ENCODE results near the gene FHL1. TPM values are rescaled to one million over a fixed set of nuclear protein-coding genes. Genes with fewer than 3 reads are reported as not detected.

The FHL1 gene
- total RNA-seq, 1 experiment from 2014 or later, result 20.0 TPM

GRCh38 chrX:136200466-136200865 is 53.1 kb downstream of the FHL1 start:
- H3K4me2 ChIP-seq (ENCODE audit: low read length), result no peak overlapping the region
- no peaks in the 10 kb centered on the region for H3K9me3 ChIP-seq (ENCODE audit: control insufficient read depth in 1 of 2, insufficient read depth in 1 of 2, low read depth in 1 of 2, low read length in 2 of 2)
- H3K27ac ChIP-seq (ENCODE audit: low read depth, low read length), result no peak overlapping the region
- no peaks in the 10 kb centered on the region for H3K36me3 ChIP-seq (ENCODE audit: control insufficient read depth in 1 of 2, insufficient read depth in 2 of 2, low read length in 2 of 2)
- ChIA-PET CTCF (interaction anchor here (1.1 kb wide), 1 partner anchor 172 kb away, joined by 11 read pairs; no protein-coding TSS in a partner anchor), POLR2A (no interaction called here), RAD21 (ENCODE audit: low non-redundant PET in 1 of 2, low total read pairs in 2 of 2, uncharacterized antibody in 2 of 2, unreplicated experiment in 2 of 2) (interaction anchor here in 1 of 2 experiments (1.1 kb wide), 1 partner anchor 172 kb away, joined by 5 read pairs; no protein-coding TSS in a partner anchor)
- BruUV-seq (replicated peaks), result no TSS peak
- H3K4me3 ChIP-seq (replicated peaks in 1 of 2; ENCODE audit: low read depth in 1 of 2, low read length in 2 of 2), result no peak overlapping the region
- DNase-seq (ENCODE audit: low read depth, low spot score) (no peak), ATAC-seq (peak; percentile 87)
- H4K20me1 ChIP-seq (ENCODE audit: insufficient read depth), result no peaks in the 10 kb centered on the region
- intact Hi-C loops (cut with micrococcal nuclease), result loop anchor here (2.0 kb wide), 1 partner anchor 172 kb away; no protein-coding TSS in a partner anchor
- H3K9ac ChIP-seq (ENCODE audit: low read length), result no peak overlapping the region
- no peaks in the 10 kb centered on the region for H3K79me2 ChIP-seq (ENCODE audit: insufficient read depth, low read length)
- no peak overlapping the region for H2AFZ ChIP-seq (ENCODE audit: low read depth, low read length, poor library complexity, severe bottlenecking)
- TF ChIP-seq, protein P1, sequence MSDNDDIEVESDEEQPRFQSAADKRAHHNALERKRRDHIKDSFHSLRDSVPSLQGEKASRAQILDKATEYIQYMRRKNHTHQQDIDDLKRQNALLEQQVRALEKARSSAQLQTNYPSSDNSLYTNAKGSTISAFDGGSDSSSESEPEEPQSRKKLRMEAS (IDR thresholded peaks at IDR 0.05), result no peak
- TF ChIP-seq ZNF274 (IDR thresholded peaks at IDR 0.05; ENCODE audit: low read depth, low read length) (no peak), JUND (IDR thresholded peaks at IDR 0.05) (no peak), SRF (IDR thresholded peaks at IDR 0.05; ENCODE audit: low read depth) (no peak), SP1 (IDR thresholded peaks at IDR 0.05; ENCODE audit: low read depth) (no peak), RAD21 (IDR thresholded peaks at IDR 0.05; ENCODE audit: low read depth) (peak; percentile 55), TCF7L2 (IDR thresholded peaks at IDR 0.05; ENCODE audit: borderline replicate concordance, extremely low read depth, insufficient read depth, insufficient read length) (no peak), CEBPB (IDR thresholded peaks at IDR 0.05; ENCODE audit: low read depth) (no peak)
- TF ChIP-seq, protein P2, sequence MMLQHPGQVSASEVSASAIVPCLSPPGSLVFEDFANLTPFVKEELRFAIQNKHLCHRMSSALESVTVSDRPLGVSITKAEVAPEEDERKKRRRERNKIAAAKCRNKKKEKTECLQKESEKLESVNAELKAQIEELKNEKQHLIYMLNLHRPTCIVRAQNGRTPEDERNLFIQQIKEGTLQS (IDR thresholded peaks at IDR 0.05), result no peak
- TF ChIP-seq, protein P3, sequence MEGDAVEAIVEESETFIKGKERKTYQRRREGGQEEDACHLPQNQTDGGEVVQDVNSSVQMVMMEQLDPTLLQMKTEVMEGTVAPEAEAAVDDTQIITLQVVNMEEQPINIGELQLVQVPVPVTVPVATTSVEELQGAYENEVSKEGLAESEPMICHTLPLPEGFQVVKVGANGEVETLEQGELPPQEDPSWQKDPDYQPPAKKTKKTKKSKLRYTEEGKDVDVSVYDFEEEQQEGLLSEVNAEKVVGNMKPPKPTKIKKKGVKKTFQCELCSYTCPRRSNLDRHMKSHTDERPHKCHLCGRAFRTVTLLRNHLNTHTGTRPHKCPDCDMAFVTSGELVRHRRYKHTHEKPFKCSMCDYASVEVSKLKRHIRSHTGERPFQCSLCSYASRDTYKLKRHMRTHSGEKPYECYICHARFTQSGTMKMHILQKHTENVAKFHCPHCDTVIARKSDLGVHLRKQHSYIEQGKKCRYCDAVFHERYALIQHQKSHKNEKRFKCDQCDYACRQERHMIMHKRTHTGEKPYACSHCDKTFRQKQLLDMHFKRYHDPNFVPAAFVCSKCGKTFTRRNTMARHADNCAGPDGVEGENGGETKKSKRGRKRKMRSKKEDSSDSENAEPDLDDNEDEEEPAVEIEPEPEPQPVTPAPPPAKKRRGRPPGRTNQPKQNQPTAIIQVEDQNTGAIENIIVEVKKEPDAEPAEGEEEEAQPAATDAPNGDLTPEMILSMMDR (IDR thresholded peaks at IDR 0.05 in 2 of 3, conservative IDR thresholded peaks at IDR 0.05 in 1 of 3; ENCODE audit: borderline replicate concordance in 1 of 3, insufficient read depth in 1 of 3, low read depth in 2 of 3, low read length in 2 of 3), result peak; percentile 26 to 51 (median 40); a peak in 4 of 6 replicates
- H3K27me3 ChIP-seq (ENCODE audit: insufficient read depth, low read length), result no peaks in the 10 kb centered on the region
- H3K4me1 ChIP-seq (ENCODE audit: control insufficient read depth in 1 of 2, insufficient read depth in 2 of 2, low read length in 2 of 2), result no peaks in the 10 kb centered on the region
- no peaks in the 10 kb centered on the region for H3K9me2 ChIP-seq (ENCODE audit: insufficient read depth)
